Measurements from ENCODE around the gene CCDC9. TPM values are rescaled to one million over a fixed set of nuclear protein-coding genes. Genes with fewer than 3 reads are reported as not detected.

CCDC9 gene
- total RNA-seq, 1 experiment from 2014 or later: 8.3 TPM

GRCh38 chr19:47303966-47304365, 47.6 kb downstream of the CCDC9 start:
- Histone ChIP-seq H3K36me3 (ENCODE audit: low read depth, low read length) (no peaks in the 10 kb centered on the region), H3K79me2 (ENCODE audit: low read length) (no peaks in the 10 kb centered on the region), H3K4me3 (ENCODE audit: low read length) (no peak overlapping the region), H2AFZ (ENCODE audit: low read length) (no peak overlapping the region), H3K9me2 (replicated peaks; ENCODE audit: low read length) (no peaks in the 10 kb centered on the region), H3K27ac (ENCODE audit: low read length) (no peak overlapping the region), H3K4me1 (ENCODE audit: insufficient read depth, low read length) (no peaks in the 10 kb centered on the region), H3F3A (ENCODE audit: low read length, unreplicated experiment) (no peaks in the 10 kb centered on the region), H3K9me3 (ENCODE audit: low read length) (no peaks in the 10 kb centered on the region), H3K9ac (ENCODE audit: low read length) (no peak overlapping the region), H3K27me3 (ENCODE audit: low read length) (no peaks in the 10 kb centered on the region), H3K4me2 (ENCODE audit: low read length) (no peak overlapping the region), H4K20me1 (ENCODE audit: low read length) (no peaks in the 10 kb centered on the region)
- BruUV-seq (replicated peaks): no TSS peak
- CTCF ChIA-PET: no interaction called here
- no peak for DNase-seq
- intact Hi-C loops (cut with micrococcal nuclease): no loop called here
- no peak for ATAC-seq
- POLR2A ChIA-PET (ENCODE audit: unreplicated experiment): no interaction called here
- TF ChIP-seq CTCF (conservative IDR thresholded peaks at IDR 0.05; ENCODE audit: low read depth, low read length): no peak
- no peak for TF ChIP-seq EZH2phosphoT487 (IDR thresholded peaks at IDR 0.05; ENCODE audit: borderline replicate concordance, low read length)
- TF ChIP-seq EZH2 (IDR thresholded peaks at IDR 0.05; ENCODE audit: low read length, unreplicated experiment): no peak

GRCh38 chr19:47305309-47305751, 49.0 kb downstream of the CCDC9 start:
- Histone ChIP-seq H3K9ac (ENCODE audit: low read length) (no peak overlapping the region), H3K4me2 (ENCODE audit: low read length) (peak overlapping the region; percentile 85), H2AFZ (ENCODE audit: low read length) (peak overlapping the region; percentile 71), H3K9me2 (replicated peaks; ENCODE audit: low read length) (no peaks in the 10 kb centered on the region), H3K9me3 (ENCODE audit: low read length) (no peaks in the 10 kb centered on the region), H3K27me3 (ENCODE audit: low read length) (no peaks in the 10 kb centered on the region), H3K79me2 (ENCODE audit: low read length) (no peaks in the 10 kb centered on the region), H3F3A (ENCODE audit: low read length, unreplicated experiment) (no peaks in the 10 kb centered on the region), H3K36me3 (ENCODE audit: low read depth, low read length) (no peaks in the 10 kb centered on the region), H3K4me1 (ENCODE audit: insufficient read depth, low read length) (no peaks in the 10 kb centered on the region), H3K27ac (ENCODE audit: low read length) (no peak overlapping the region), H3K4me3 (ENCODE audit: low read length) (peak overlapping the region; percentile 54; the same call in 1 of the 2 replicates), H4K20me1 (ENCODE audit: low read length) (no peaks in the 10 kb centered on the region)
- intact Hi-C loops (cut with micrococcal nuclease): loop anchor here (5.0 kb wide), 1 partner anchor 42 kb away; the partner anchor contains the start of gene DHX34
- ATAC-seq (peak; percentile 49), DNase-seq (peak; percentile 72)
- TF ChIP-seq CTCF (conservative IDR thresholded peaks at IDR 0.05; ENCODE audit: low read depth, low read length) (peak; percentile 88), EZH2phosphoT487 (IDR thresholded peaks at IDR 0.05; ENCODE audit: borderline replicate concordance, low read length) (no peak)
- CTCF ChIA-PET: no interaction called here
- no TSS peak for BruUV-seq (replicated peaks)
- POLR2A ChIA-PET (ENCODE audit: unreplicated experiment): no interaction called here

- ATAC-seq: no peak
- ChIA-PET CTCF (no interaction called here), POLR2A (ENCODE audit: unreplicated experiment) (no interaction called here)
- Histone ChIP-seq H2AFZ (ENCODE audit: low read length) (no peak overlapping the region), H4K20me1 (ENCODE audit: low read length) (no peaks in the 10 kb centered on the region), H3K27me3 (ENCODE audit: low read length) (no peaks in the 10 kb centered on the region), H3K9me3 (ENCODE audit: low read length) (no peaks in the 10 kb centered on the region), H3K79me2 (ENCODE audit: low read length) (no peaks in the 10 kb centered on the region), H3K9me2 (replicated peaks; ENCODE audit: low read length) (no peaks in the 10 kb centered on the region), H3K9ac (ENCODE audit: low read length) (no peak overlapping the region), H3K4me3 (ENCODE audit: low read length) (no peak overlapping the region), H3K4me2 (ENCODE audit: low read length) (no peak overlapping the region), H3K4me1 (ENCODE audit: insufficient read depth, low read length) (no peaks in the 10 kb centered on the region), H3K27ac (ENCODE audit: low read length) (no peak overlapping the region), H3K36me3 (ENCODE audit: low read depth, low read length) (no peaks in the 10 kb centered on the region), H3F3A (ENCODE audit: low read length, unreplicated experiment) (no peaks in the 10 kb centered on the region)
- no TSS peak for BruUV-seq (replicated peaks)
- DNase-seq: no peak
- TF ChIP-seq EZH2 (IDR thresholded peaks at IDR 0.05; ENCODE audit: low read length, unreplicated experiment) (no peak), CTCF (conservative IDR thresholded peaks at IDR 0.05; ENCODE audit: low read depth, low read length) (no peak), EZH2phosphoT487 (IDR thresholded peaks at IDR 0.05; ENCODE audit: borderline replicate concordance, low read length) (no peak)
- intact Hi-C loops (cut with micrococcal nuclease): loop anchor here (5.0 kb wide), 1 partner anchor 41 kb away; the partner anchor contains the start of gene DHX34
These were observed 50.0 kb downstream of the CCDC9 start for GRCh38 chr19:47306303-47306702.
